GM19438 (cell line): ENCODE data around the gene C1QTNF8.

Experiments
- ATAC-seq: cut with Tn5 transposase; IDR thresholded peaks from one replicate; pipeline ENCODE4 v1.9.1; 2021; ENCODE audit warnings: low read depth; ENCODE audit not compliant: unreplicated experiment

The C1QTNF8 gene

DNA sequence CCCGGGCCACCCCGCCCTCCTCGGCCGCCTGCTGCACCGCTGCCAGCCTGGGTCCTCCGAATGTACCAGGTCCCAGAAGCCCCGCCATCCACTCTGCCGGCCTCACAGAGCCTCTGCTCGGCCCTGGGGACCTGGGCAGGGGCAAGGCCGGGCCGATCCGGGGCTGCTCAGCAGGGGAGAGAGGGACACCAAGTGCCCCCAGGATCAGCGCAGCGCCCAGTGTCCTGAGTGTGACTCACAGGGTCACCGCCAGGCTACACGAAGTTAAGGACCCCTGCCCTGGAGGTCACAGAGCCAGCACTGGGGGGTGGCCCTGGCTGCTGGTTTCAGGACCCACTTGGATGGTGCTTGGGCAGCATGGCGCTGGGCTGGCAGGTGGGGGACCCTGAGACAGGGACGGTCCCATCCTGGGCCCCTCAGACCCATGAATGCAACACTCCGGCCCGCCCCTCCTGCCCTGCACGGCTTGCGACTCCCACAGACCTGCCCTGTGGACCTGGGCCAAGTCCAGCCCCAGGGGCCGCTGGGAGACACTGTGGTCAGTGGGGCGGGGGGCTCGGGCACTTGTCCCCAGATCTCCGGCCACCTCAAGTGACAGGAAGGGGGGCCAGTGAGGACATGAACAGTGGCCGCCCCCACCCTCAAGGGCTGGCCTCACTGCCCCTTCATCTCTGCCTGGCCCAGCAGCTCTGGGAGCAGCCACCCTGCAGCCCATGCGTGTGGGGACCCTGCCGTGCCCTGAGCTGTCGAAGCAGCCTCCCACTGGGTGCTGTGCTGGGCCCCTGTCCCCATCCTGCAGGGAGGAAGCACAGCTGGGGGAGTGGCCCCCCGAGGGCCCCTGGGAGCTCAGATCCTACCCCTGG lies 46.7 kb downstream of the C1QTNF8 start:
- no peak for ATAC-seq

DNA sequence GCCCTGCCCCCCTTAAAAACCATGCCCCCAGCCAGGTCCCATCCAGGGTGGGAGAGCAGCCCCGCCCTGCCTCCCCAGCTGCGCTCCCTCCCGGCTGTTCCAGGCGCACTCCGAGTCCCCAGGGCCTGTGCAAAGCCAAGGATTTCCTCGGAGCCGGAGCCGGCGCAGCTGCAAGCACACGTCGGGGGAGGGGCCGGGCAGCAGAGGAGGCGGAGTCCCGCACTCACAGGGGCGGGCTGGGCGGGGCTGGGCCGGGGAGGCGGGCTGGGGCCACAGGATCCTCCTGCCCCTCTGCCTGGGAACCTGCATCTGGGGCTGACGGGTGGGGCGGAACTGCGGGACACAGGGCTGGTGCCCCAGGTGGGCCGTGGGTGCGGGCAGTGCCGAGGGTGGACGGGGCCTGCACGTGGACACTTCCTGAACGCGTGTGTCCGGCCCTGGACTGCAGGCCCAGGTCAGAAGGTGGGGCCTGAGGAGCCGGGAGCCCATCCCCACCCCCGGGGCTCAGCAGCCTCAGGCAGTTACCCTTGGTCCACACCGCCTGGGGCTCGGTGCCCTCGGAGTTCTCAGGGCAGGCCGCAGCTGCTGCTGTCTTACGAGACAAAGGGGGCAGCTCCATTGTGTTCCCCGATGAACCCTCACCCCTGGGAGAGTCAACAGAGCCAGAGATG lies 47.5 kb downstream of the C1QTNF8 start:
- no peak for ATAC-seq

DNA sequence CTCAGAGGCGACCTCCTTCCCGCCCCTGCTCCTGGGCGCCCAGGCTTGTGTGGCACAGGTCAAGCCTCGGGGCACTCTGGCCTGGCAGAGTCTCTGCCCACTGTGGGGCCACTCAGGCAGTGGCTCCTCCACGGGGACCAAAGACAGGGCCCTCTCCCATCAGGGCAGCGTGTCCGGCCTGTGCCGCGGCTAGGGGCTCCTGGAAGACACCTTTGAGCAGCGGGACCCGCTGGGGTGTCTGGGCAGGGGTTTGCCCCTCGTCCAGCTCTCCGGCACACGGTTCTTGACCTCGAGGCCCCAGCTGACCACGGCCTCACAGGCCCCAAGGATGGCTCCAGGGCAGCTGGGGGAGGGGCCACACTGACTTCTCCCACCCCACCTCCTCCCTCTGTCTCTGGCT lies 48.2 kb downstream of the C1QTNF8 start:
- no peak for ATAC-seq

DNA sequence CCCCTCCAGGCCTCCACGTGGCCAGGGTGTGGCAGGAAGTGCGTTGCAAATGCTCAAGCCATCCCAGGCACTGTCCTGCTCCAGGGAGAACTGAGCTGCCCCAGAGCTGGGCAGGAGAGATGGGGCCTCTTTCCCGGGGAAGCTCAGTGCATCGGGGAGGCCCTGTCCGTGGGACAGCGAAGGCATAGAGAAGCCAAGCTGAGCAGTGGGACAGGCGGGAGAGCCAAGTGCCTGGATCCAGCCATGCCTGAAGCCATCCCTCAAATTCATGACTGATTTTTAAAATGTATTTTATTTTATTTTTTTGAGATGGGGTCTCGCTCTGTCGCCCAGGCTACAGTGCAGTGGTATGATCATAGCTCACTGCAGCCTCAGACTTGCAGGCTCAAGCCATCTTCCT lies 48.9 kb downstream of the C1QTNF8 start:
- no peak for ATAC-seq

DNA sequence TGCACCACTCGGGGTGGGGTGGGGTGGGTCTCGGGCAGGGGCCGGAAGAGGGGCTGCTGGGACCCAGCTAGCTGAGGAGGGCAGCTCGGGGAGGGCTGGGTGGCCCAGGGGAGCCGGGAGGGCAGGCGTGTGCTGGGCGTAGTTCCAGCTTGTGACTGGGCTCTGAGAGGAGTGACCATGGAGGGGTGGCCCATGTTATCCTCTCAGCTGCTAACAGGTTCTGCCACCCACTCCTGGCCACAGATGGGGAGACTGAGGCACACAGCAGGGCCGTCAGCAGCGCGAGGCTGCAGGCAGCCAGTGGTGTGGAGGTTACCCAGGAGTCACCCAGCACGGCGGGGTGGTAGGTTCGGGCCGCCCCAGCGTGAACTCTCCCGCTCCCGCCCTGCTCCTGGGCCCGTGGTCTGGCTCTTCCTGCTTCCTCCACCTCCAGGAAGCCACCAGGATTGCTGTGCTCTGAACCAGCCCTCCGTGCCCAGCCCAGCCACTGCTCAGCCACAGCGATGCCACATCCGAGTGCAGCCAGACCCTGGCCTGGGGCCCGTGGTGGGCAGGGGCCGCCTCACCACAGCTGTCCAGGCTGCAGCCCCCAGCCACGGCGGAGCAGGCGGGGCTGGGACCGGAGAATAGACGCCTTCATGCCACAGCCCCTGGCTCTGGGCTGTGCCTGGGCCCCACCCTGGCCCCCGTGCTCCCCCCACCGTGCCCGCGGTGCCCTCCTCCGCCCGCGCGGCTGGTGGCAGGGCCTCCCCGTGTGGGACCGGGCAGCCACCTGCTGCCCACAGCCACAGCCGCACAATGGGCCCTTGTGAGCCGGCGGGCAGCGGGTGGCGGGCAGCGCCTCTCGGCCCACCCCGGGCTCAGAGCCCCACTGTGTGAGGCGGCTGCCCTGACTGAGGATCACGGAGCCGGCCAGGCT lies 49.8 kb downstream of the C1QTNF8 start:
- no peak for ATAC-seq

DNA sequence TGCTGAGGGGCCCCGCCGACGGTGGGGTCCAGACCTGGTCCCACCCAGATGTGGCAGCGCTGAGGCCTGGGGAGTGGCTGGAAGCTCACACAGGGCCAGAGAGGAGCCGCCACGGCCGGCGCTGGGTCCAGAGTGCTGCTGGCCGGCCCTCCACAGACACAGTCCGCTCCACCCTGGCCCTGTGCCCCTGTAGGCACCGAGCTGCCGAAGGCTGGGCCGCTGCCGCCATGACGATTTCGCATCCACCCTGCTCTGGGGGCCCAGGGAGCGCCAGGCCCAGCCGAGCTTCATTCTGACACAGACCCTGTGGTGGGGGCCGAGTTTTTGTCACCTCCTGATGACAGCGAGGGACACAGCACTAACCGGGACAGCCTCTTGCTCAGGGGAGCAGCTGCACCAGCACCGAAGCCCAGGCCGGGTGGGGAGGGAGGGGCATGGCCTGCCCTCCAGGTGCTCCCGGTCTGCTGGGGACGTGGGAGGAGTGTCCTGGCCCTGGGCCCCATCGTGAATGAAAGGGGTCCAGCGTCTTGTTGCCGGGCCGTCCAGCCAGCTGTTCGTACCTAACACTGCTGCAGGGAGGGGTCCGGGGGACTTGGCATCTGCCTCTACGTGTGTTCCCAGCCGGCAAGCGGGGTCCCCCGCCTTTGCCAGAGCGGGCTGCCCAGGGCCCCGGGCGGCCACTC lies 50.6 kb downstream of the C1QTNF8 start:
- ATAC-seq: no peak

DNA sequence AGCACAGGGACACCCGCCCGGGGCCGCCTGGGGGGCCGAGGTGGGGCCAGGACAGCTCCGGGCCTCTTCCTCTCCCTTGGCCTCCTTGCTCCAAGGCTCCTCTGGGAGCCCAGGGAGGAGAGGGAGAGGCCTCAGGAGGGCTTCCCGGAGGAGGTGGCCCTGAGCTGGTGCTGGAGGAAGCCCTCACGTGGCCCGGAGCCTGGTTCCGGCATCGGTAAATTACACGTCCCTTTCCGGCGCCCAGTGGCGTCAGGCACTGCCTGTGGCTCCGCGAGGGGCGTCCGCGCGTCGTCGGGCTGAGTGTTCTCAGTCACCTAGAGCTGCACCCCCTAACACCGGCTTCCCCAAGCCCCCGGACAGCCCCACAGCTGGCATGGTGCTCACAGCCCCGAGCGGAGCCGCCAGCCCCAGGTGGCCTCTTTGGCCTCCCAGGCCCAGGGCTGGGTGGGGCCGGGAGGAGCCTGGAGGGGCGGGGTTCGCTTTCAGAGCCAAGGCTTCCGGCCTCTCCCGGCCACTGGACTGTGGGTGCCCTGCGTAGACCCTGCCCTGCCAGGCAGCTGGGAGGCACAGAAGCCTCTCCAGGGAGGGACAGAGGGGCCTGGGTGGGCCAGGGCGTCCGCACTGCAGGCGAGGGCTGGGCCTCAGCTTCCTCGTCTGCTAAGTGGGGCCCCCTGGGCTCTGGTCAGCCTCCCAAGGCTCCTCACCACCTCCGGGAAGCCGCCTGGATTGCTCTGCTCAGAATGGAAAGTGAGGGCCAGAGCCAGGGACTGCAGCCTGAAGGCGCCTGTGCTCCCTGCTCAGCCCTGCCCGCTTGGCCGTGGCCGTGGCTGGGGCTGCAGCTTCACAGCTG lies 51.4 kb downstream of the C1QTNF8 start:
- no peak for ATAC-seq

DNA sequence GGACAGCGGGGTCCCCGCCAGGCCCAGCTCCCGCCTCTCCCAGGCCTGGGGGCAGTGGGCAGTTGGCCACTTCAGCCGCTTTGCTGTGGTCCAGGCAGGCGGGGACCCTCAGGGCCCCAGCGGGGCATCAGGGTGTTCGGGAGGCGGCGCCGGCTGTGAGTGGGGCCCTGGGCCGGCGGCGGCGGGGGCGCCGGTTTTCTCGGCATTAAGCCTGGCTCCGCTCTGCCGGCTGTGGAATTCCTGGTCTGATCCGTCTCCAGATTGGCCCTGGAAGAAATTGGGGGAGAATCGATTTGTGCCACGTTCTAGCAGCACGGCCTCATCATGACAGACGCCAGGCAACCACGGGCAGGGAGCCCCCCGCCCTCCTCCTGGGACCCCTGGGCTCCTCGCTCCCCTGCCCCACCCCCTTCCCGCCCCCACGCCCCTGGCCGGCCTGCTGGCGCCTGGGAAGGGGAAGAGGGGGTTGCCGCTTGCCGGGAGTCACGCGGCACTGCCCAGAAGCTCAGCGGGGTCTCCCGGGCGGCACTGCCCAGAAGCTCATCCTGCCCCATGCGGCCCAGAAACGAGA lies 52.1 kb downstream of the C1QTNF8 start:
- ATAC-seq: no peak

DNA sequence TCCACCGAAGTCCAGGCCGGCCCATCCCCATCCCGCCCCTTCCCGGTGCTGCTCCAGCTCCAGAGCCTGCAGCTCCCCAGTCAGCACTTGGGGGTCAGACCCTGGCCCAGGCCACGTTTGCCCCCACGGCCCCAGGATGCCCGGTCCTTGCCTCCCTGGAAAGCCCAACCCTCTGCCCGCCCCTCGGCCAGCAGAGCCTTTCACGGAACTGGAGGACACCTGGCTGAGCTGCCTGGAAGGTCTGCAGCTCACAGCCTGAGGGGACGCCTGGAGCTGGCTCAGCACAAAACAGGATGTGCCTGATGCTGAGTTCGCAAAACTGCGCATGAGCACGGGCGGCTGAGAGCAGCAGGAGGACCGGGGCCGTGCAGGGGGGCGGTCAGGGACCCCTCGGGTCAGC lies 53.2 kb downstream of the C1QTNF8 start:
- ATAC-seq: no peak

DNA sequence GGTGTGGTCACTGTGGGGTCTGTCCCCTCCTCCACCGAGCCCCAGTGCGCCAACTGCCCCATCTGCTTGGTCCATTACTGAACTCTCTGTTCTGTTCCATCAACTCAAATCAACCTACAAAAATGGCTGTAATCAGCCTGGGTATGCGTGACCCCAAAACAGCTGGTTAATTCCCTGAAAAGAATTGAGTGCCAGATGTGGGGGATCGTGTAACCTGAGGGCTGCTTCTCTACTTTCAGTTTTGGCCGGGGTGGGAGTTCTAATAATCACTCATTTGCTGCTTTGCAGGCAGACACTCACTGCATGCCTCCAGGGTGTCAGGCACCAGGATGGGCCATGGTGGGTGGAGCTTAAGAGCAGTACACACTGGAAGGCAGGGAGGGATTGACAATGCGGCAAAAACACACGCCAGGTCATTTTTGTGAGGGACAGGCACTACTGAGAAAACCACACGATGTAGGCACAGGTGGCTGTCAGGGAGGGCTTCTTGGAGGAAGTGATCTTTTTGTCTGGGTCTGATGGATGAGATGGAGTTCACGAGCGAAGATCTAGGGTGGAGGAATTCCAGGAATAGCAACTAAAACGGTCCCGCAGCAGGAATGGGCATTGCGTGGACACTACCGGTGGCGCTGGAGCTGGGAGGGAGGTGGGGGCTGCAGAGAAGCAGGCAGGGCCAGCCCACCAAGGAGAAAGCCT lies 53.8 kb downstream of the C1QTNF8 start:
- ATAC-seq: no peak

DNA sequence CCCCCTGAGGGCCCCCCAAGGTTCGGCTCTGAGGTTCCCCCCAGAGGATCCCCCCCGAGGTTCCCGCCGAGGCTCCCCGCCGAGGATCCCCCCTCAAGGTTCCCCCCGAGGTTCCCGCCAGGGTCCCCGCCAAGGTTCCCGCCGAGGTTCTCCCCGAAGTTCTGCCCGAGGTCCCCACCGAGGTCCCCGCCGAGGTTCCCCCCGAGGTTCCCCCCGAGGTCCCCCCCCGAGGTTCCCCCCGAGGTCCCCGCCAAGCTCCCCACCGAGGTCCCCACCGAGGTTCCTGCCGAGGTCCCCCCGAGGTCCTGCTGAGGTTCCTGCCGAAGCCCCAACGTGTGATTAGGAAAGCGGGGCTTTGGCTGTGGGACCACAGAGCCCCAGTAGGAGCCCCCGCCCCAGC lies 55.7 kb downstream of the C1QTNF8 start:
- no peak for ATAC-seq

DNA sequence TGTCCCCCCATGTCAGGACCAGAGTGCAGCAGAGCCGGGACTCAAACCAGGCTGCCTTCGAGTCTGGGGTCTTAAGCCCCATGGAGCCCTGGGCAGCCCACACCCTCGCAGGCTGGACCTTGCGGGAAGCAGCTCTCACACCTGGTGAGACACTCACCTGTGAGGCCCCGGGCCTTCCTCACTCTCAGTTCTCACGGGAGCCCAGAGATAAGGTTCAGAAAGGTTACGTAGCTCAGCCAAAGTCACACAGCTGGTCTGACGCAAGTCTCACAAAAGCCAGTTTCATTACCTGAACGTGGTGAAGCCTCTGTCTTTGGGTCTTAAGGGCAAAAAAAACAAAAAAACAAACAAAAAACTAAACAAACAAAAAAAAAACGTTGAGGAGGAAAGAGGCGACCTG lies 56.3 kb downstream of the C1QTNF8 start:
- no peak for ATAC-seq

DNA sequence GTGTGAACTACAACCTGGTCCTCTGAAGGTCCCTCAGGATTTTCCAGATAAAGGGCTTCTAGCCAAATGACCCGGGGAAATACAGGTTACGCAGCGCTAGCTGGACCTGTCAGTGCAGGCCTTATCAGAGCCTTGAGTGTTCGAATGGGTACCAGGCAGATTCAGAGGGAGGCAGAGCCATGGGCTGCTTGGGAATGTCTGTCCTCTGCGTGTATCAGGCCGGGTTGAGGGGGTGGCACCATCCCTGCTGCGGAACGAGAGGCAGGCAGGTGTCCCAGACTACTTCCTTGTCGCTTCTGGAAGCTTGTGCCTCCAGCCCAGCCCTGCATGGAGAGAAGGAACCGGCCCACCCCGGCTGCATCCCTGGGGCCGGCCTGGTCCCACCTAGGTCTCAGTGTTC lies 57.1 kb downstream of the C1QTNF8 start:
- no peak for ATAC-seq
